ENCODE data around the gene MEX3B.

The MEX3B gene

DNA sequence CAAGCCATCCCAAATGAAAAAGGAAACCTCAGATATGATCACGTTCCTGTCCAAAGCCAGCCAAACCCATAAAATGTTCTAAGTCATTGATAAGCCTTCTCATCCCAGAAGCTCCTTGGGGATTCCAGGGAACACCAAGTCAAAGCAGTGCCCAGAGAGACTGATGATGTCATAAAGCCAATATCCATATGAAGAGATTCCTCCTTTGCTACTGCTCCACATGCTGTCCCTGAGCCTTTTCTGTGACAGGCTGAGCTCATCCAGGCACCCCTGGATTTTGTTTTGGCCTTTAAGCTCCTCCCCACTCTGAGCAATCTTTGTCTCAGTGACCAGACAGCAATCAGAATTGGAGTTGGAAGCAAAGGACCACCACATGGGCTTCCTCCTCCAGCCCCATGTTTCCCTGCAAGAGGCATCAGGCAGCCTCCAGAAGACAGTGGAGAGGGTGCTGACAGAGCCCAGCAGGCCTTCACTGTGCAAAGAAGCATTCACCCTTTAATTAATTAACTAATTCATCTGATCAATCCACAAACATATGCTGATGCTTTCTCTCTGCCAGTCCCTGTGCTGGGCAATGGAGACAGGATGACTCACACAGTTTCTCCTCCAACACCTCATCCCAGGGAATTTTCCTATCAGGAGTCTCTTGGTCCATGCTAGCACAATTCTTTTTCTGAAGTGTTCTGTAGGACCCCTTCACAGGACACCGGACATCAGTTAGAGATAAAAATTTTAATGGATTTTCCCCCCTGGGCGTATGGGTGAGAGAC, 25.0 kb downstream of the MEX3B start:
- peak overlapping the region; percentile 41; the same call in 1 of the 2 replicates for H3K27ac ChIP-seq
- TF ChIP-seq, protein P1, sequence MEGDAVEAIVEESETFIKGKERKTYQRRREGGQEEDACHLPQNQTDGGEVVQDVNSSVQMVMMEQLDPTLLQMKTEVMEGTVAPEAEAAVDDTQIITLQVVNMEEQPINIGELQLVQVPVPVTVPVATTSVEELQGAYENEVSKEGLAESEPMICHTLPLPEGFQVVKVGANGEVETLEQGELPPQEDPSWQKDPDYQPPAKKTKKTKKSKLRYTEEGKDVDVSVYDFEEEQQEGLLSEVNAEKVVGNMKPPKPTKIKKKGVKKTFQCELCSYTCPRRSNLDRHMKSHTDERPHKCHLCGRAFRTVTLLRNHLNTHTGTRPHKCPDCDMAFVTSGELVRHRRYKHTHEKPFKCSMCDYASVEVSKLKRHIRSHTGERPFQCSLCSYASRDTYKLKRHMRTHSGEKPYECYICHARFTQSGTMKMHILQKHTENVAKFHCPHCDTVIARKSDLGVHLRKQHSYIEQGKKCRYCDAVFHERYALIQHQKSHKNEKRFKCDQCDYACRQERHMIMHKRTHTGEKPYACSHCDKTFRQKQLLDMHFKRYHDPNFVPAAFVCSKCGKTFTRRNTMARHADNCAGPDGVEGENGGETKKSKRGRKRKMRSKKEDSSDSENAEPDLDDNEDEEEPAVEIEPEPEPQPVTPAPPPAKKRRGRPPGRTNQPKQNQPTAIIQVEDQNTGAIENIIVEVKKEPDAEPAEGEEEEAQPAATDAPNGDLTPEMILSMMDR (conservative IDR thresholded peaks at IDR 0.05) = no peak

DNA sequence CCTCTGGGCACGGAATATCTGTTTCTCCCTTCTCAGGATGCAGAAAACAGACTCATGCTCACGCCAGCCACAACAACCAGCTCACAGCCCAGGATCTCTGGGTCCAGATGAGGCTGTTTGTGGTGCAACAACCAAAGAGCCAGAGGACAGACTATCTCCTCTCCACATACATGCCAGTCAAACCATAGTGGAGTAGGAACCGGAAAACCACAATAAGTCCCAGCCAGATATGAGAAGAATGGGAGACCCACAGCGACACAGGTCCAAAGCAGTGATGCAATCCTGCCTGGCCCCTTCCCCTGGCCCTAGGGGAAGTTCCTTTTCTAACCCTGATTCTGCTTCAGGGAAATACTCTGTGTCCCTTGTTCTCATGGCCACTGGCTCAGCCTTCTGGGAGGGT, 27.6 kb downstream of the MEX3B start:
- TF ChIP-seq, protein P1 (conservative IDR thresholded peaks at IDR 0.05) = no peak
- H3K27ac ChIP-seq = no peak overlapping the region

DNA sequence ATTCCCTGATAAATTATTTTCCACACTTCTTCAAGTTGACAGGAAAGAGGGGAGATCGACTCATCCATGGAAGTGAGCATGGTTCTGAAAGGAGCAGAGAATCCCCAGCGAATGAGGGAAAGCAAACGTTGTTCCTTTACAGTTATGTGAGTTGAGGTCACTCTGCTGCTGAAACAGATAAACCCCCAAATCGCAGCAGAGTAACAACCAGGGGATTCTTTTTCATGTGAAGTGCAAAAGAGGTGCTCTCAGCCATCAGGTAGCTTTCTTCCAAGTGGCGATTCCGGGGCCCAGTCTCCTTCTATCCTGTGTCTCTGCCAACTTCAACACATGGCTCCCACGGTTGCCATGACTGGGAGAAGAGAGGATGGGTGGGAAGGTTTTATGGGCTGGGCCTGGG, 28.2 kb downstream of the MEX3B start:
- TF ChIP-seq, protein P1 (conservative IDR thresholded peaks at IDR 0.05) = no peak
- no peak overlapping the region for H3K27ac ChIP-seq

DNA sequence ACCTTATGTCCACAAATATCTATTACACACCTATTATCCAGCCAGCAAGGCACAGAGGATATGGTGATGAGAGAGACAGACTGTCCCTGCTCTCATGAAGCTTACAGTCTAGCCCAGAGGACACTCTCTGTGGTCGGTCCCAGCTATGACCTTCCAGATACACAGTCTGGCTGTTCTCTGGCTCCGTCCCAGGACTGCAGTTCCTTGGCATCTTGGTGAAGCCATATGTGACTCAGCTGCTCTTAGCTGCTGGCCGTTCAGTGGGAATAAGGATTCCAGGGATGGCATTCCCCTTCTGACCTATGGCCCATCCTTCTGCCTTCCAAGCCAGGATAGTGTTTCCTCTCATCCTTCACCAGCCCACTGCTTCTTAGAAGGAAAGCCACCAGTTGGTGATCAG, 30.8 kb downstream of the MEX3B start:
- TF ChIP-seq, protein P1 (conservative IDR thresholded peaks at IDR 0.05) = no peak
- H3K27ac ChIP-seq = no peak overlapping the region

DNA sequence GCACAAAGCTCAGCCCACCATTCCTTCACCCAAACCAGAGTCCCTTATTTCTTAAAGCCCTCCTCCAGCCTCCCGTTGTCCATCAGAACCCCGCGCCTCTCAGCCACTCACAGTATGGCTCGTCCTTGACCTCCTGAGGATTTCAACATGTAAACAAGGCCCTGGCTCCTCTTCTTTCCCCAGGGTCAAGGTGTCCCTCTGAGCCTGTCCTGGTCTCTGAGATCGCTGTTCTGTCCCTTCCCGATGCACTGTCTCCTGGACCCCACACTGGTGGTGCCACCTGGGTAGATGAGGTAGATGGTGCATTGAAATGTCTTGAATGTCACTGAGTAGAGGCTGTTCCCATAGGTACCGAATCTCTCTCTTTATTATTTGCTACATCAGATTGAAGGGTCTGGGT, 32.9 kb downstream of the MEX3B start:
- H3K27ac ChIP-seq = no peak overlapping the region
- TF ChIP-seq, protein P1 (conservative IDR thresholded peaks at IDR 0.05) = no peak

DNA sequence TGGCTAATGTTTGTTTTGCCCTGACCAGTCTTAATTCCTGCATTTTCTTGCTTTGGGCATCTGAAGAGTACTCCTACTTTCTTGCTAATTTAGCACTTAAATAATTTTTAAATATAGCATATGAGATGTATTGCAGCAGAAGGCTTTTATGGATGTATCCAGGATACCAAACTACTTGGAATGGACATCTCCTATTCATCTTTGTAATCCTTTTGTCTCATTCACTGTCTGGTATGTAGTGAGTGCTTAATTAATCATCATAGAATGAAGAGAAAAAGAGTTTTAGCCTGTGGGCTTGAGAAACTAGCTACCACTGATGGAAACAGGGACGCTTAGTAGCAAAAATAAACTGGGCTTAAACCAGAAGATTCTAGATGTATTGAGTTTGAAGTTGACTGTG, 40.6 kb downstream of the MEX3B start:
- TF ChIP-seq, protein P1 (conservative IDR thresholded peaks at IDR 0.05) = no peak
- H3K27ac ChIP-seq = no peak overlapping the region

DNA sequence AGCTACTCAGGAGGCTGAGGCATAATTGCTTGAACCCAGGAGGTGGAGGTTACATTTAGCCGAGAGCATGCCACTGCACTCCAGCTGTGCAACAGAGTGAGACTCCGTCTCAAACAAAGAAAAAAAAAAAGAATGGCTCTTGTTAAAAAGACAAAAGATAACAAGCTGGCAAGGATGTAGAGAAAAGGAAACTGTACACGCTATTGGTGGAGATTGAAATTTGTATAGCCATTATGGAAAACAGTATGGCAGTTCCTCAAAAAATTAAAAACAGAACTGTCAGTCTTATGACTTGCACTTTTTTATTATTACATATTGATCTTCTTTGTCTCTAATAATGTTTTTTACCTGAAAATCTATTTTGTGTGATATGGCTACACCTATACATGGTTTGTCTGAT, 41.9 kb downstream of the MEX3B start:
- H3K27ac ChIP-seq = no peak overlapping the region
- TF ChIP-seq, protein P1 (conservative IDR thresholded peaks at IDR 0.05) = no peak

DNA sequence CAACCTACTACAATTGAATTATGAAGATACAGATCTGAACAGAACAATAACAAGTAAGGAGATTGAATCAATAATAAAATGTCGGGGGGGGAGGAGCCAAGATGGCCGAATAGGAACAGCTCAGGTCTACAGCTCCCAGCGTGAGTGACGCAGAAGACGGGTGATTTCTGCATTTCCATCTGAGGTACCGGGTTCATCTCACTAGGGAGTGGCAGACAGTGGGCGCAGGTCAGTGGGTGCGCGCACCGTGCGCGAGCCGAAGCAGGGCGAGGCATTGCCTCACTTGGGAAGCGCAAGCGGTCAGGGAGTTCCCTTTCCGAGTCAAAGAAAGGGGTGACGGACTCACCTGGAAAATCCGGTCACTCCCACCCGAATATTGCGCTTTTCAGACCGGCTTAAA, 50.7 kb downstream of the MEX3B start:
- peak overlapping the region; percentile 82 for H3K27ac ChIP-seq

Data from VCaP (cell line).